Measurements from ENCODE around the gene BLOC1S3. TPM values are rescaled to one million over a fixed set of nuclear protein-coding genes. Genes with fewer than 3 reads are reported as not detected.

Gene BLOC1S3
- total RNA-seq, 2 experiments from 2014 or later = 10.7 to 11.2 TPM

DNA sequence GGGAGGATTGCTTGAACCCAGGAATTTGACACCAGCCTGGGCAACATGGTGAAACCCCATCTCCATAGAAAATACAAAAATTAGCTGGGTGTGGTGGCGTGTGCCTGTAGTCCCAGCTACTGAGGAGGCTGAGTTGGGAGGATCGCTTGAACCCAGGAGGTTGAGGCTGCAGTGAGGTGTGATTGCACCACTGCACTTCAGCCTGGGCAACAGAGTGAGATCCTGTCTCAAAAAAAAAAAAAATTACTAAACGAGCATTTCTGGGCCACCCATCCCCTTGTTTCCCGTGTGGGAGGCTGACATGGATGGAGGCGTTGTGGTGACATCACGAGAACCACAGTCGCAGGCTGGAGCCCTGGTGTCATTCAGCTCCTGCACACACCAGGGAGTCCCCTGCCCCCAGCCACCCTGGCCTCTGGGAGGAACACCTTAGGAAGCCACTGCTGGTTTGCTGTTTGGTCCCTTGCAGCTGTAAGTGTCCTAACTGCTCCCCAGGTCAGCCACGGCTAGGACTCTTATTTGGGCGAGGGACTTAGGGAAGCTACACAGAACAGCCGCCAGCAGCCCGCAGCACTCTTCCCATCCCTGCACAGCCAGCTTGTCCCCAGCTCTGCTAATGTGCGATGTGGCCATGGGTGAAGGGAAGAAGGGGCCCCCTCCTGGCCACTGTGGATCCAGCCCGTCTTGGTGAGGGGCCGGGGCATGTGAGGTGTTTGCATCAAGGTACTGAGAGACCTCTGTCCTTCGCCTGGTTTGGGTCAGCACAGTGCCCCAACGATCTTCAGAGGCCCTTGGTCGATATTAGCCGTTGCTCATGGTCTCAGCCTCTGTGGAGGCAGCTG, 30.5 kb upstream of the BLOC1S3 start:
- CTCF ChIA-PET = interaction anchor here (0.6 to 0.8 kb wide), 2 partner anchors 37 to 96 kb away, joined by 3 read pairs; no protein-coding TSS in a partner anchor
- H3K36me3 Mint-ChIP-seq (ENCODE audit: low read depth) = peaks cover 10% of the 10 kb centered on the region
- POLR2A ChIA-PET = no interaction called here
- peaks cover 10% of the 10 kb centered on the region for H3K4me1 Mint-ChIP-seq
- H3K27me3 Mint-ChIP-seq = peaks cover 10% of the 10 kb centered on the region
- no peak for ATAC-seq
- H3K27ac Mint-ChIP-seq = no peak overlapping the region
- H3K4me3 Mint-ChIP-seq = no peak overlapping the region
- intact Hi-C loops (cut with DNase I, micrococcal nuclease) = no loop called here
- DNase-seq = no peak
- H3K9me3 Mint-ChIP-seq (ENCODE audit: low read depth) = no peaks in the 10 kb centered on the region

DNA sequence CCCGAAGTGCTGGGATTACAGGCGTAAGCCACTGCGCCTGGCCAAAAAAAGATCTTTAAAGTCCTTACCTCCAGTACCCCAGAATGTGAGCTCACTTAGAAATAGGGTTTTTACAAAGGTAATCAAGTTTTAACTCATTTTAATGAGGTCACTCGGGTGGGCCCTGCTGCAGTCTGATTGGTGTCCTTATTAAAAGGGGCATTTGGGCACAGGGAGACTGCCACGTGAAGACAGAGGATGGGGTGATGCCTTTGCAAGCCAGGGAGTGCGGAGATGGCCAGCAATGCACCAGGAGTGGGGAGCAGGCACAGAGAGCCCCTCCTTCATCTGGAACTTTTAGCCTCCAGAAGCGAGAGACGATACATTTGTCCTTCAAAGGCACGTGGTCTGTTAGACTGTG, 29.5 kb upstream of the BLOC1S3 start:
- Mint-ChIP-seq H3K4me3 (no peak overlapping the region), H3K27ac (no peak overlapping the region), H3K4me1 (peaks cover 15% of the 10 kb centered on the region), H3K9me3 (ENCODE audit: low read depth) (no peaks in the 10 kb centered on the region), H3K27me3 (peaks cover 15% of the 10 kb centered on the region), H3K36me3 (ENCODE audit: low read depth) (peaks cover 8% of the 10 kb centered on the region)
- intact Hi-C loops (cut with DNase I, micrococcal nuclease) = no loop called here
- POLR2A ChIA-PET = interaction anchor here (0.7 kb wide), 1 partner anchor 10 kb away, joined by 4 read pairs; no protein-coding TSS in a partner anchor
- ATAC-seq (no peak), DNase-seq (no peak)
- CTCF ChIA-PET = interaction anchor here (0.6 to 1.0 kb wide), 4 partner anchors 36 to 195 kb away, joined by 3 to 4 read pairs (median 3); no protein-coding TSS in a partner anchor

DNA sequence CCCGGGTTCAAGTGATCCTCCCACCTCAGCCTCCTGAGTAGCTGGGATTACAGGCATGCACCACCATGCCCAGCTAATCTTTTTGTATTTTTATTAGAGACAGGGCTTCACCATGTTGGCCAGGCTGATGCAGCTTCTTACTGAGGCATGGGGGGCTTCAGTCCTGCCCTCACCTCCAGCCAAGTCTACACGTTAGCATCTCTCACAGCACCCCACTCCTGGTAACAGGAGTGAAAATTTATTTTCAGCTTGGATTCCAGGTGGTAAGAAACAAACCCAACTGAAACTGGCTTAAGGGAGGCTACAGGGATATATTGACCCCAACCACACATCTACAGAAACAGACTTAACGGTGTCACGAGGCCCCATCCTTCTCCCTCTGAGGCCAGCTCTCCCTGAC, 28.4 kb upstream of the BLOC1S3 start:
- H3K4me1 Mint-ChIP-seq = peaks cover 18% of the 10 kb centered on the region
- ChIA-PET CTCF (interaction anchor here (0.7 to 1.2 kb wide), 5 partner anchors 8 to 189 kb away, joined by 3 to 4 read pairs (median 3); no protein-coding TSS in a partner anchor), POLR2A (no interaction called here)
- intact Hi-C loops (cut with DNase I, micrococcal nuclease) = no loop called here
- no peak overlapping the region for H3K27ac Mint-ChIP-seq
- no peak overlapping the region for H3K4me3 Mint-ChIP-seq
- peaks cover 8% of the 10 kb centered on the region for H3K36me3 Mint-ChIP-seq (ENCODE audit: low read depth)
- DNase-seq = no peak
- no peaks in the 10 kb centered on the region for H3K9me3 Mint-ChIP-seq (ENCODE audit: low read depth)
- H3K27me3 Mint-ChIP-seq = peaks cover 19% of the 10 kb centered on the region
- ATAC-seq = no peak

DNA sequence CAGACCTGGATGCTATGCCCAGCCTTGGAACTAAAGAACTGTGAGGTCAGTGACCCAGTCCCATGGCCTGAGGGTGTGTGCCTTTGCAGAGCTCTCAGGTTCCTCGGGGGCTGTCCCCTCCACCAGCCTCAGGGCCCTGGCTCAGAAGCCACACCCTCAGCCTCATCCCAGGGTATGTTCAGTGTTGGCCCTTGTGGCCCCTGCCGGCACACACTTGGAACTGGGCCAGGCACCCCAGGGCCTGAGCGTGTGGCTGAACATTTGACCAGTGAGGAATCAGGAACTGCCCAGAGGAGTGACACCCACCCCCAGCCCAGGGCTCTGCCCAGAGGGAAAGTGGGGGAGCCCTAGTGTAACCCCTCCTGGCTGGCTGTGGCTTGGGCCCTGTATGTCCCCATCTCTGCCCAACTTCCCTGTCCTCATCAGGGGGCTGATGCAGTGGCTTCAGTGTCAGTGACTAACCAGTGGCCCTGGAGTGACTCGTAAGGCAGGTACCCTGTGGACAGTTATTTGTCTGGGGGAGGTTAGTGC, 27.8 kb upstream of the BLOC1S3 start:
- intact Hi-C loops (cut with DNase I, micrococcal nuclease) = no loop called here
- no peak overlapping the region for H3K27ac Mint-ChIP-seq
- no peaks in the 10 kb centered on the region for H3K9me3 Mint-ChIP-seq (ENCODE audit: low read depth)
- H3K27me3 Mint-ChIP-seq = peaks cover 21% of the 10 kb centered on the region
- H3K36me3 Mint-ChIP-seq (ENCODE audit: low read depth) = peaks cover 8% of the 10 kb centered on the region
- POLR2A ChIA-PET = no interaction called here
- ATAC-seq (no peak), DNase-seq (no peak)
- H3K4me3 Mint-ChIP-seq = no peak overlapping the region
- CTCF ChIA-PET = interaction anchor here (1.0 to 1.2 kb wide), 2 partner anchors 36 to 188 kb away, joined by 3 to 4 read pairs; no protein-coding TSS in a partner anchor
- H3K4me1 Mint-ChIP-seq = peaks cover 18% of the 10 kb centered on the region

DNA sequence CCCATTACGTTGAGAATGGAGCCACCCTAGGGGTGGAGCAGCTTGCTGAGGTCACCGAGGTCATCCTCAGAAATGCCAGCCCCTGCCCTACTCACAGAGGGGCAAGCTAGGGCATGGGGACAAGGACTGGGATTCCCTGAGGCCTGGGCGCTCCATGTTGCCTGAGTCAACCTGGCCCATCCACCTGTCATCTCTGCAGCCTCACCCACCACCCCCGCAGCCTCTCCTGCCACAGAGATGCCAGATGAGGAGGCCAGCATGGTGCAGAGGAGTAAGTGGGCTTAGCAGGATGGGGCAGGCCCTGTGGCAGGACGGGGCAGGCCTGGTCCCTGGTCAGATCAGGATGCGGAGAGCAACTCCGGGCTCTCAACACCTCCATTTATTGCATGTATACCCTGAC, 27.3 kb upstream of the BLOC1S3 start:
- Mint-ChIP-seq H3K36me3 (ENCODE audit: low read depth) (peaks cover 8% of the 10 kb centered on the region), H3K9me3 (ENCODE audit: low read depth) (no peaks in the 10 kb centered on the region), H3K4me1 (peaks cover 18% of the 10 kb centered on the region), H3K4me3 (no peak overlapping the region), H3K27me3 (peaks cover 21% of the 10 kb centered on the region), H3K27ac (no peak overlapping the region)
- ATAC-seq (no peak), DNase-seq (no peak)
- CTCF ChIA-PET = no interaction called here
- POLR2A ChIA-PET = no interaction called here
- intact Hi-C loops (cut with DNase I, micrococcal nuclease) = no loop called here

DNA sequence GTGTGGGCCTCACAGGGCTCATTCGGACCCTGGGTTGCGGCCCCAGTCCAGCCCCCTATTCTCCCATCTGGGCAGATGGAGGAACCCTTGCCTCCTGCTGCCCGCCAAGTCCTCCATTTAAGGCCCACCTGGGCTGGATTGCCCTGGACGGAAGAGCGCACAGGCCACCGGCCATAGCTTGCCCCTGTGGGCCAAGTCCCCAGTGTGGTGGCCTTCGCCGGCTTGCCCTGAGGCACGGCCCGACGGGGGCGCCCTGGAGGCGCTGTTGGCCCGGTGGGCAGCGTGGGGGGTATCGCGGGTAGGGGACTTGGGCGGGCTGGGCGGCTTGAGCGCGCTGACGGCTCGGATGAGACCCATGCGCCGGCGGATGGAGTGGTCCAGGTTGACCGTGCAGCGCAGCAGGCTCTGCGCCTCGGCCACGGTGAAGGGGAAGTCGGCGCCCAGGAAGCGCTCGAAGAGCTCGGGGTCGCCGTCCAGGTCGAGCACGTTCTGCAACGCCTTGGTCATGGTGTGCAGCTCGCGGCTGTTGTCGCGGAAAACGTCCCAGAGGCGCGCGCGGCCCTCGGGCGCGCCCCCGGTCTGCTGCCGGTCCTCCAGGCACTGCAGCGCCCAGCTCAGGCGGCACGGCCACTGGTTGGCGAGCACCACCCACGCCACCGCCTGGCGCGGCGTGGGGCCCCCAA, 26.6 kb upstream of the BLOC1S3 start:
- H3K27me3 Mint-ChIP-seq = peaks cover 22% of the 10 kb centered on the region
- CTCF ChIA-PET = interaction anchor here (0.8 kb wide), 1 partner anchor 35 kb away, joined by 4 read pairs; no protein-coding TSS in a partner anchor

DNA sequence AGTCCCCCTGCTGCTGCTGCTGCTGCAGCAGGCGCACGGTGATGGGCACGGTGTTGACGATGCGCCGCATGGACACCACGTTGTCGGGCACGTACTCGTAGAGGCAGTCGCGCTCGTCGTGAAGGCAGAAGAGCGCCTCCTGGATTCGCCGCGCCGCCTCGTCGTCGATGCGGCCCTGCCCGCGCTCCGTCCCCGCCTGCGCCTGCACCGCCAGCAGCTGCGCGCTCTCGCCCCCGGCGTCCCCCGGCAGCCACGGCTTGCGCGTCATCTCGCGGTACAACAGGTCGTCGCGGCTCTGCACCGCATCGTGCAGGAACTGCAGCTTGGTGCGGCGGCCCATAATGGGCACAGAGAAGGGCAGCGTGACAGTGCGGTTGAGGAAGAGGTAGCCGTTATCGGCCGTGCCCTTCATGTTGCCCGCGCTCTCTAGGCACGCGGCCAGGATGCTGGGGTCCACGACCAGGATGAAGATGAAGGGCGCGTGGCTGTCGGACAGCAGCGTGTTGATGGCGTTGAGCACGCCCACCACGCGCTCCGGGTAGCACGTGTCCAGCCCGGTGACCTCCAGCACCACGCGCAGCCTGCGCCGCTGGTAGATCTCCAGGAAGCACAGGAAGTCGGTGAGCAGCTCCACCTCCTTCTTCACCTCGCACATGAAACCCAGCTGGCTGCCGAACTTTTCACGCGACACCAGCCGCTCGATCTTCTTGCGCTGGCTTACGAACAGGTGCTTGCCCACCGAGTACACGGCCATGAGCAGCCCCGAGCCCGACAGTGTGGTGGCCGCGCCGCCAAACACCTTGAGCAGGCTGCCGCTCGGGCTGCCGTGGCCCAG, 25.9 kb upstream of the BLOC1S3 start:
- CTCF ChIA-PET = interaction anchor here (0.5 to 0.8 kb wide), 3 partner anchors 34 to 164 kb away, joined by 3 to 4 read pairs (median 4); no protein-coding TSS in a partner anchor
- peaks cover 8% of the 10 kb centered on the region for H3K36me3 Mint-ChIP-seq (ENCODE audit: low read depth)
- peak; percentile 57 for ATAC-seq
- H3K27me3 Mint-ChIP-seq = peaks cover 26% of the 10 kb centered on the region
- POLR2A ChIA-PET = no interaction called here
- H3K9me3 Mint-ChIP-seq (ENCODE audit: low read depth) = no peaks in the 10 kb centered on the region
- DNase-seq = peak; percentile 69
- H3K4me3 Mint-ChIP-seq = peak overlapping the region; percentile 42
- intact Hi-C loops (cut with DNase I, micrococcal nuclease) = loop anchor here in 1 of 2 experiments (1.0 kb wide), 1 partner anchor 26 kb away; the partner anchor contains the start of genes BLOC1S3 and TRAPPC6A
- H3K4me1 Mint-ChIP-seq = peaks cover 18% of the 10 kb centered on the region
- peak overlapping the region; percentile 47 for H3K27ac Mint-ChIP-seq

More for the DNA sequence above, 26.6 kb upstream of the BLOC1S3 start:
- no peak for DNase-seq
- intact Hi-C loops (cut with DNase I, micrococcal nuclease) = no loop called here
- Mint-ChIP-seq H3K36me3 (ENCODE audit: low read depth) (peaks cover 8% of the 10 kb centered on the region), H3K4me3 (no peak overlapping the region), H3K4me1 (peaks cover 18% of the 10 kb centered on the region), H3K9me3 (ENCODE audit: low read depth) (no peaks in the 10 kb centered on the region), H3K27ac (no peak overlapping the region)
- ATAC-seq = no peak
- POLR2A ChIA-PET = no interaction called here

DNA sequence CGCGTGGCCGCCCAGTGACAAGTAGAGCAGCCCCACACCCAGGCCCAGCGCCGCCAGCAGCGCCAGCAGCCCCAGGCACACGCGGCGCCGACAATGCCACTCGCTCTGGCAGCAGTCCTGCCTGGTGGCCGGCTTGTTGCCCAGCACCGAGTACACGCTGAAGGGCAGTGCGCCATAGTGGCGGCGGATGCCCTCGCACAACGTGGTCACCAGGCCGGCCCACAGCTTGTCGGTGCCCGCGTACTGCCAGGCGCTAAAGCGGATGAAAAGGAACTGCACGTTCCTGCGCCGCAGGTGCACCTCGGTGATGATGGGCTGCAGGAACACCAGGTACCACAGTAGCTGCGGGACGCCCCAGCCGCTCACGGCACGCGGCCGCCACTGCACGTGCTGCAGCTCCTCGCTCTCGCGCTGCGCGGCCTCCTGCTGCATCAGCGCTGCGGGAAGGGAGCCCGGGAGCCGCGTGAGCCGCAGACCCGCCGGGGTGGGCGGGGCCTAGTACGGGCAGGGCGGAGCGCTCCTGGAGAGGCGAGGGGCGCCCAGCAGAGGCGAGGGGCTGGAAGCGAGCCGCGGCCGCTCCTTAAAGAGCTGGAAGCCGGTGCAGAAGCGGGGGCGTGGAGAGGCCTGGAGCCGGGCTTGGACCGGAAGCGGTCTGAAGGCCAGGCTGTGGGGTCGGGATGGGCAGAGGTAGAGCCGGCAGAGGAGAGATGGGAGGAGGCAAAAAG, 25.1 kb upstream of the BLOC1S3 start:
- H3K27ac Mint-ChIP-seq = no peak overlapping the region
- intact Hi-C loops (cut with DNase I, micrococcal nuclease) = loop anchor here in 1 of 2 experiments (1.0 kb wide), 1 partner anchor 25 kb away; the partner anchor contains the start of genes BLOC1S3 and TRAPPC6A
- ATAC-seq (peak; percentile 37), DNase-seq (peak; percentile 60)
- peaks cover 8% of the 10 kb centered on the region for H3K36me3 Mint-ChIP-seq (ENCODE audit: low read depth)
- POLR2A ChIA-PET = interaction anchor here (1.7 kb wide), 1 partner anchor 25 kb away, joined by 3 read pairs; the partner anchor contains the start of genes BLOC1S3 and TRAPPC6A
- peak overlapping the region; percentile 42 for H3K4me3 Mint-ChIP-seq
- H3K9me3 Mint-ChIP-seq (ENCODE audit: low read depth) = no peaks in the 10 kb centered on the region
- CTCF ChIA-PET = interaction anchor here (0.7 kb wide), 1 partner anchor 164 kb away, joined by 4 read pairs; no protein-coding TSS in a partner anchor
- H3K27me3 Mint-ChIP-seq = peaks cover 26% of the 10 kb centered on the region
- H3K4me1 Mint-ChIP-seq = peaks cover 18% of the 10 kb centered on the region

DNA sequence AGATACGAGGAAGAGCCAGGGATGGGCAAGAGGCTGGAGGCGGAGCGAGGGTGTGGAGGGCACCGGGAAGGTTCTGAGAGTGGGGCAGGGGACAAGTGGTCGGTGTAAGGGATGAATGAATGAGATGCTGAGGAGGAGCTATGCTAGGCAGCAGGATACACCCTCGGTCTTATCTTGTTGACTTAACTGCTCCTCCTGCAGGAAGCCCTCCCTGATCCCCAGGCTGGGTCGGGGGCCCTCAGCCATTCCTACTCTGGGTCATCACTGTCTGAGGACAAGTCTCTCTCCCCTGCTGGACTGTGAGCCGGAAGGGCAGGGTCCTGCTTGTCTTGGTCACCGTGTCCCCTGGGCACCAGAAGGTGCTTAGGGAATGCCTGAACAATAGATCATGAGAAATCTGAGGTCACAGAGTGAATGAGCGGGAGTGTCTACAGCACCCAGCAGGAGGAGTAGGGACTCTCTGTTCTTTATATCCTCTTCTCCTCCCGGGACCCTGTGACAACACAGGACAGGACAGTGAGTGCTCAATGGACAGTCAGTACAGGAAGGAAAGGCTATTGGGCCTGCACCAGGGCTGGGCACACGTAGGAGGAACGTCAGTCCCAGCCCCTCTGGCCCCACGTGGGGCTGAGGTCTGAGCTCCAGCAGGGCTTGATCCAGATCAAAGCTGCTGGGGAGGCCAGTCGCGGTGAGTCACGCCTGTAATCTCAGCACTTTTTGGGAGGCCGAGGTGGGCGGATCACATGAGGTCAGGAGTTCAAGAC, 24.3 kb upstream of the BLOC1S3 start:
- peak; percentile 42 for DNase-seq
- Mint-ChIP-seq H3K27ac (no peak overlapping the region), H3K4me3 (peak overlapping the region; percentile 28), H3K27me3 (peaks cover 26% of the 10 kb centered on the region), H3K9me3 (ENCODE audit: low read depth) (no peaks in the 10 kb centered on the region), H3K36me3 (ENCODE audit: low read depth) (peaks cover 8% of the 10 kb centered on the region), H3K4me1 (peaks cover 16% of the 10 kb centered on the region)
- intact Hi-C loops (cut with DNase I, micrococcal nuclease) = no loop called here
- CTCF ChIA-PET = no interaction called here
- no peak for ATAC-seq
- POLR2A ChIA-PET = interaction anchor here (0.6 to 1.7 kb wide), 2 partner anchors 24 to 36 kb away, joined by 3 to 4 read pairs; partner anchors contain the start of genes BLOC1S3 and TRAPPC6A
